Measurements from ENCODE around the gene PTPRN2.

The PTPRN2 gene

GRCh38 chr7:158270856-158271413 is 316.7 kb downstream of the PTPRN2 start:
- no peak for DNase-seq

- DNase-seq = no peak
Observed at GRCh38 chr7:158270106-158270775, 317.4 kb downstream of the PTPRN2 start.

GRCh38 chr7:158268816-158269535 is 318.6 kb downstream of the PTPRN2 start:
- no peak for DNase-seq

- no peak for DNase-seq
Observed at GRCh38 chr7:158267742-158268435, 319.7 kb downstream of the PTPRN2 start.

GRCh38 chr7:158266817-158267741 is 320.5 kb downstream of the PTPRN2 start:
- no peak for DNase-seq

GRCh38 chr7:158266426-158266816 is 321.2 kb downstream of the PTPRN2 start:
- DNase-seq = no peak

GRCh38 chr7:158265743-158266080 is 321.9 kb downstream of the PTPRN2 start:
- no peak for DNase-seq

GRCh38 chr7:158264881-158265742 is 322.5 kb downstream of the PTPRN2 start:
- no peak for DNase-seq

- DNase-seq = no peak
Observed at GRCh38 chr7:158263964-158264748, 323.5 kb downstream of the PTPRN2 start.

GRCh38 chr7:158263110-158263963 is 324.3 kb downstream of the PTPRN2 start:
- no peak for DNase-seq

GRCh38 chr7:158262284-158263109 is 325.1 kb downstream of the PTPRN2 start:
- no peak for DNase-seq

GRCh38 chr7:158261362-158262235 is 326.0 kb downstream of the PTPRN2 start:
- no peak for DNase-seq

GRCh38 chr7:158260567-158261361 is 326.9 kb downstream of the PTPRN2 start:
- no peak for DNase-seq

GRCh38 chr7:158259671-158260418 is 327.8 kb downstream of the PTPRN2 start:
- DNase-seq = no peak

GRCh38 chr7:158259141-158259540 is 328.5 kb downstream of the PTPRN2 start:
- no peak for DNase-seq
